Liver (tissue), 3 donors: Measurements from ENCODE around the gene GPRC5A.
A peak's percentile ranks its signal among the peaks of the same experiment; 100 is the strongest.

Source experiments
- ATF3 ChIP-seq: IDR thresholded peaks from 2 replicates; pipeline ENCODE4 v1.6.1; 2016; ENCODE audit warnings: antibody characterized with exemption
- CTCF ChIP-seq: fragments of 150-350 bp; IDR thresholded peaks from 2 replicates; pipeline ENCODE4 v1.5.1; 2017; ENCODE audit warnings: improper control_type of control experiment, low read depth, low read length; ENCODE audit not compliant: missing input control
- FOXA1 ChIP-seq: IDR thresholded peaks from 2 replicates; pipeline ENCODE4 v1.6.1; 2016; ENCODE audit warnings: antibody characterized with exemption
- JUND ChIP-seq, 2 donors: IDR thresholded peaks; 2 replicates each; pipeline ENCODE4 v1.6.1; 2016; ENCODE audit warnings: antibody characterized with exemption in 2 of 2
- RAD21 ChIP-seq, 2 donors: IDR thresholded peaks; 2 replicates each; pipeline ENCODE4 v1.6.1; 2016; ENCODE audit warnings: antibody characterized with exemption in 2 of 2, mild to moderate bottlenecking in 2 of 2
- RXRA ChIP-seq, 2 donors: IDR thresholded peaks; 2 replicates each; pipeline ENCODE4 v1.6.1; 2017 to 2018; ENCODE audit warnings: antibody characterized with exemption in 2 of 2, mild to moderate bottlenecking in 1 of 2
- SP1 ChIP-seq: IDR thresholded peaks from 2 replicates; pipeline ENCODE4 v1.6.1; 2018; ENCODE audit warnings: antibody characterized with exemption, mild to moderate bottlenecking
- TAF1 ChIP-seq: conservative IDR thresholded peaks from 2 replicates; pipeline ENCODE4 v1.6.1; 2016; ENCODE audit warnings: antibody characterized with exemption, mild to moderate bottlenecking
- YY1 ChIP-seq: IDR thresholded peaks from 2 replicates; pipeline ENCODE4 v1.6.1; 2016; ENCODE audit warnings: antibody characterized with exemption, mild to moderate bottlenecking
- TF ChIP-seq, protein P1 (sequence below): IDR thresholded peaks from 2 replicates; pipeline ENCODE4 v1.6.1; 2016; ENCODE audit warnings: antibody characterized with exemption, mild to moderate bottlenecking
- donor health status: healthy.
- donor health status: healthy.

- TF ChIP-seq CTCF, result peak; percentile 99
- no peak for TF ChIP-seq TAF1
- peak; percentile 26 for TF ChIP-seq SP1
- TF ChIP-seq YY1, result peak; percentile 33
- TF ChIP-seq RXRA (IDR thresholded peaks at IDR 0.05), result no peak
- no peak for TF ChIP-seq ATF3
- TF ChIP-seq, protein P1, sequence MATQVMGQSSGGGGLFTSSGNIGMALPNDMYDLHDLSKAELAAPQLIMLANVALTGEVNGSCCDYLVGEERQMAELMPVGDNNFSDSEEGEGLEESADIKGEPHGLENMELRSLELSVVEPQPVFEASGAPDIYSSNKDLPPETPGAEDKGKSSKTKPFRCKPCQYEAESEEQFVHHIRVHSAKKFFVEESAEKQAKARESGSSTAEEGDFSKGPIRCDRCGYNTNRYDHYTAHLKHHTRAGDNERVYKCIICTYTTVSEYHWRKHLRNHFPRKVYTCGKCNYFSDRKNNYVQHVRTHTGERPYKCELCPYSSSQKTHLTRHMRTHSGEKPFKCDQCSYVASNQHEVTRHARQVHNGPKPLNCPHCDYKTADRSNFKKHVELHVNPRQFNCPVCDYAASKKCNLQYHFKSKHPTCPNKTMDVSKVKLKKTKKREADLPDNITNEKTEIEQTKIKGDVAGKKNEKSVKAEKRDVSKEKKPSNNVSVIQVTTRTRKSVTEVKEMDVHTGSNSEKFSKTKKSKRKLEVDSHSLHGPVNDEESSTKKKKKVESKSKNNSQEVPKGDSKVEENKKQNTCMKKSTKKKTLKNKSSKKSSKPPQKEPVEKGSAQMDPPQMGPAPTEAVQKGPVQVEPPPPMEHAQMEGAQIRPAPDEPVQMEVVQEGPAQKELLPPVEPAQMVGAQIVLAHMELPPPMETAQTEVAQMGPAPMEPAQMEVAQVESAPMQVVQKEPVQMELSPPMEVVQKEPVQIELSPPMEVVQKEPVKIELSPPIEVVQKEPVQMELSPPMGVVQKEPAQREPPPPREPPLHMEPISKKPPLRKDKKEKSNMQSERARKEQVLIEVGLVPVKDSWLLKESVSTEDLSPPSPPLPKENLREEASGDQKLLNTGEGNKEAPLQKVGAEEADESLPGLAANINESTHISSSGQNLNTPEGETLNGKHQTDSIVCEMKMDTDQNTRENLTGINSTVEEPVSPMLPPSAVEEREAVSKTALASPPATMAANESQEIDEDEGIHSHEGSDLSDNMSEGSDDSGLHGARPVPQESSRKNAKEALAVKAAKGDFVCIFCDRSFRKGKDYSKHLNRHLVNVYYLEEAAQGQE, result no peak
- TF ChIP-seq JUND (IDR thresholded peaks at IDR 0.05), result no peak
- TF ChIP-seq RAD21 (IDR thresholded peaks at IDR 0.05), result peak; percentile 100
- no peak for TF ChIP-seq FOXA1
Measured at GRCh38 chr12:12916135-12916944, 25.0 kb downstream of the GPRC5A start.
